ENCODE measurements around the gene TMEM52.

GRCh38 chr1:1917995-1918900 is 831 bp downstream of the TMEM52 start:
- no peak for TF ChIP-seq CTCF (IDR thresholded peaks at IDR 0.05; ENCODE audit: borderline replicate concordance, extremely low read depth, low read length, poor library complexity, severe bottlenecking)
- TF ChIP-seq EZH2 (IDR thresholded peaks at IDR 0.05; ENCODE audit: borderline replicate concordance, low read depth, low read length, severe bottlenecking), result no peak

Data from DND-41 (cell line).